Vagina (tissue), 2 donors: ENCODE measurements around the gene PLXDC1. TPM values are rescaled to one million over a fixed set of nuclear protein-coding genes. Genes with fewer than 3 reads are reported as not detected.
A peak's percentile ranks its signal among the peaks of the same experiment; 100 is the strongest.

ENCODE experiments used
- DNase-seq, 2 donors: peaks; one replicate each; pipeline ENCODE4 v3.0.0-alpha.2; 2017; ENCODE audit errors: extremely low spot score in 2 of 2
- H3K27ac ChIP-seq: fragments of 200-600 bp; sonication (generic); one replicate; pipeline ENCODE4 v1.5.1; 2019
- H3K27me3 ChIP-seq: fragments of 200-600 bp; sonication (generic); one replicate; pipeline ENCODE4 v1.5.1; 2019
- H3K36me3 ChIP-seq, 2 donors: fragments of 200-600 bp; sonication (generic); one replicate each; pipeline ENCODE4 v1.5.1; 2017 to 2019
- H3K4me1 ChIP-seq: fragments of 200-600 bp; sonication (generic); one replicate; pipeline ENCODE4 v1.5.1; 2019
- H3K4me3 ChIP-seq, 2 donors: fragments of 200-600 bp; sonication (generic); 1 replicate in 1 of 2; 2 replicates in 1 of 2; pipeline ENCODE4 v1.5.1; 2016 to 2019
- H3K9me3 ChIP-seq: fragments of 200-600 bp; sonication (generic); one replicate; pipeline ENCODE4 v1.5.1; 2019
- POLR2A ChIP-seq, 2 donors: fragments of 450-650 bp; IDR thresholded peaks; one replicate each; pipeline ENCODE4 v1.6.1; 2017; ENCODE audit warnings: antibody characterized with exemption in 2 of 2, mild to moderate bottlenecking in 2 of 2, moderate library complexity in 2 of 2
- POLR2AphosphoS5 ChIP-seq, 2 donors: sonication (generic); formaldehyde crosslinking; IDR thresholded peaks; one replicate each; pipeline ENCODE4 v1.9.0; 2017; ENCODE audit warnings: antibody characterized with exemption in 2 of 2, mild to moderate bottlenecking in 2 of 2, low read depth in 1 of 2; ENCODE audit not compliant: insufficient read depth in 1 of 2
- intact Hi-C: fragments of 100-400 bp; cut with DNase I; formaldehyde crosslinking; loops from one replicate; pipeline ENCODE4 v1.15.1; 2023
- total RNA-seq: library from RNA; depleted of rRNA; stranded (reverse); fragments of >200 nt; gene quantifications from one replicate; pipeline ENCODE4 v1.2.3, GENCODE V29; 2016
- TF ChIP-seq, protein P1 (sequence below), 3 experiments: fragments of 450-650 bp in 2 of 3; fragments of 200-600 bp in 1 of 3; sonication (generic) in 1 of 3; IDR thresholded peaks; one replicate each; pipeline ENCODE4 v1.5.1; 2017 to 2019; ENCODE audit warnings: antibody characterized with exemption in 3 of 3, mild to moderate bottlenecking in 2 of 3, moderate library complexity in 2 of 3

PLXDC1 gene
- total RNA-seq, 1 donor from 2014 or later: 6.6 TPM

DNA sequence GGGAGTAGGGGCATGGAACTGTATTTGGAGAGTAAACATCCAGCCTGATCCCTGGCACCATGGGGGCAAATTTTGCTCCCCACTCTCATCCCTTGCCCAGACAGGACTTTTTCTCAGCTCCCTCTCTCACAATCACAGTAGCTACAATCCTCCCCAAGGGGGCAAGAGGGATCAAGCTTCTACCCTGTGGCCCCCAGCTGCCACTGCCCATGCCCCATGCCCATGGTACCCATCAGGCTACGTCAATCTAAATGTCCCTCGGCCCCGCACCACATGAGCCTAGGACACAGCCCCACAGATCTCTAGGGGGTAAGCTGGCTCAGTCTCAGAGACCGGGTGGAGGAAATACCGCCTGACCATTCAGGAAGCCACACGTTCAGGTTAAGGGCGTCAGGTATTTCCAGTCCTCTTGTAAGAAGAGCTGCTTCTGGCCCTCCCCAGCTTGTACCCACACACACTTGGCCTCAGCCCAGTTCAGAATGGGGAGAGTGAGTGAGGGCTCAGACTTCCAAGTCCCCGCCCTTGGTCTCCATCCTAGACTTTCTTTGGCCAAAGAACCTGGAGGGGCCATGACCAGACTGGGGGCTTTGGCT lies 44.2 kb upstream of the PLXDC1 start:
- Histone ChIP-seq H3K27ac (peak overlapping the region; percentile 95), H3K27me3 (no peaks in the 10 kb centered on the region), H3K9me3 (no peaks in the 10 kb centered on the region), H3K4me3 (peak overlapping the region in 1 of 2 donors; percentile 89), H3K4me1 (peaks cover 51% of the 10 kb centered on the region), H3K36me3 (peaks cover 0 to 9% of the 10 kb centered on the region in 2 donors)
- TF ChIP-seq POLR2A (IDR thresholded peaks at IDR 0.05) (no peak), POLR2AphosphoS5 (IDR thresholded peaks at IDR 0.05; ENCODE audit: insufficient read depth in 1 of 2, low read depth in 1 of 2) (no peak)
- TF ChIP-seq, protein P1, sequence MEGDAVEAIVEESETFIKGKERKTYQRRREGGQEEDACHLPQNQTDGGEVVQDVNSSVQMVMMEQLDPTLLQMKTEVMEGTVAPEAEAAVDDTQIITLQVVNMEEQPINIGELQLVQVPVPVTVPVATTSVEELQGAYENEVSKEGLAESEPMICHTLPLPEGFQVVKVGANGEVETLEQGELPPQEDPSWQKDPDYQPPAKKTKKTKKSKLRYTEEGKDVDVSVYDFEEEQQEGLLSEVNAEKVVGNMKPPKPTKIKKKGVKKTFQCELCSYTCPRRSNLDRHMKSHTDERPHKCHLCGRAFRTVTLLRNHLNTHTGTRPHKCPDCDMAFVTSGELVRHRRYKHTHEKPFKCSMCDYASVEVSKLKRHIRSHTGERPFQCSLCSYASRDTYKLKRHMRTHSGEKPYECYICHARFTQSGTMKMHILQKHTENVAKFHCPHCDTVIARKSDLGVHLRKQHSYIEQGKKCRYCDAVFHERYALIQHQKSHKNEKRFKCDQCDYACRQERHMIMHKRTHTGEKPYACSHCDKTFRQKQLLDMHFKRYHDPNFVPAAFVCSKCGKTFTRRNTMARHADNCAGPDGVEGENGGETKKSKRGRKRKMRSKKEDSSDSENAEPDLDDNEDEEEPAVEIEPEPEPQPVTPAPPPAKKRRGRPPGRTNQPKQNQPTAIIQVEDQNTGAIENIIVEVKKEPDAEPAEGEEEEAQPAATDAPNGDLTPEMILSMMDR (IDR thresholded peaks at IDR 0.05): no peak
- DNase-seq: no peak
- intact Hi-C loops: no loop called here

DNA sequence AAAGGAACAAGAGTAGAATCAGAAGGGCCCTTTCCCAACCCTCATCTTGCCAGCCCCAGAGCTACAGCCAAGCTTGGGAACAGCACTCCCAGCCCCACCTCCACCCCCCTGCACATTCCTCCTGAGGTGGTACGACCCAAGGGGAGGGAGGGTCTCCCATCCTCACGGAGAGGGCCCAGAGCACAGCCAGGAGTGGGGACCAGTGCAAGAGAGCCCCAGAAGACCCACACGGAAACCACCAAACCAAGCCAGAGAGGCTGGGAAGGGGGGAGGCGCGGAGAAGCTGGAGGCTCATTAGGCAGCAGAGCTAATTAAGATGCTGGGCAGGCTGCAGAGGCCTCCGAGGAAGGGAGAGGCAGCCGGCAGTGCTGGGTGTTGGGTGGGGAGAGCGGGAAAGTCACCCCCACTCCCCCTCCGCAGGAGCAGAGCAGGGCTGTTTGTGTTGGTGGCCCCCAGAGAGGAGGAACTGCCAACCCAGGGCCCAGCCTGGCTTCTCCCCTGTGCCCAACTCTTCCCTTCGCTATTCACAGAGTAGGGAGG lies 43.6 kb upstream of the PLXDC1 start:
- intact Hi-C loops: no loop called here
- H3K4me3 ChIP-seq: no peak overlapping the region
- peaks cover 0 to 16% of the 10 kb centered on the region in 2 donors for H3K36me3 ChIP-seq
- no peak for DNase-seq
- H3K4me1 ChIP-seq: peaks cover 49% of the 10 kb centered on the region
- TF ChIP-seq POLR2AphosphoS5 (IDR thresholded peaks at IDR 0.05; ENCODE audit: insufficient read depth in 1 of 2, low read depth in 1 of 2) (no peak), POLR2A (IDR thresholded peaks at IDR 0.05) (no peak)
- TF ChIP-seq, protein P1 (IDR thresholded peaks at IDR 0.05): no peak
- H3K9me3 ChIP-seq: no peaks in the 10 kb centered on the region
- H3K27me3 ChIP-seq: no peaks in the 10 kb centered on the region
- no peak overlapping the region for H3K27ac ChIP-seq

DNA sequence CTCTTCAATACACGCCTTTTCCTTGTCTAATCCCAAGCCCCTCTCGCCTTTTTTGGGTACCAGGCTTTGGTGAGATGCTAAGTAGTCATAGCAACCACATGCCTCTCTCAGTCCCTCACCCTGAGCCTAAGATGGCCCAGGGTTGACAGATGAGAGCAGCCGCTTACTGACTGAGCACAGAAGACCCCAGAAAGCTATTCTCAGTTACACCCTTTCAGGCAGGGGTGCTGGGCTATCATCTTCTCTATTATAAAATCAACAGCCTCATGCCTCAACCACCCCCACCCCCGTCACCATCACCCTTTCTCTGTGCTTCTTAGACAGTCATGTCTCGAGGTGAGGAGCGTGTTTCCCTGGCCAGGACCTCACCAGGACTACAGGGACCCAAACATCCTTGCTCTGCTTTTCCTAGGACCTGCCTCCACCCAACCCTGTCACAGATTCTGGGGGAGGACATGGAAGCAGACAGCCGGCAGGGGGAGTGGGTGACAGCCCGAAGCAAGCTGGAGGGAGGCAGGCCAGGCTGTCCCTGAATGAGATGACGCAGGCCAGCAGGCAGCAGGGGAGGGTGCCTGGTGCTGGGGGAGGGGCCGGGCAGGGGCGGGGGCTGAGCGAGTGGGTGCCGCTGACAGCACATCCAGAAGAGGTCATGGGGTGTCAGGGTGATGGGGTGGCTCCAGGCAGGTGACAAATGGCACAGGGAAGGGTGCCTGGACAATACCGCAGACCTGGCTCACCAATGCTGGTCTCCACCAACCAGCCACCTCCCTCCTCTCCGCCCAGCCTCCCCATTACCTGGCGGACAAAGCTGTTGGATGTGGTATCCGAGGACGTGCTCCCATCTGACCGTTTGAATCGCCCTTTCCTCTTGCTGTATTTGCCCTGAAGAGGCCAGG lies 42.9 kb upstream of the PLXDC1 start:
- Histone ChIP-seq H3K4me3 (no peak overlapping the region), H3K27me3 (no peaks in the 10 kb centered on the region), H3K27ac (no peak overlapping the region), H3K9me3 (no peaks in the 10 kb centered on the region), H3K36me3 (peaks cover 0 to 21% of the 10 kb centered on the region in 2 donors), H3K4me1 (peaks cover 47% of the 10 kb centered on the region)
- no peak for DNase-seq
- no peak for TF ChIP-seq POLR2A (IDR thresholded peaks at IDR 0.05)
- TF ChIP-seq, protein P1 (IDR thresholded peaks at IDR 0.05): peak in 1 of 3 experiments; percentile 23
- intact Hi-C loops: no loop called here

DNA sequence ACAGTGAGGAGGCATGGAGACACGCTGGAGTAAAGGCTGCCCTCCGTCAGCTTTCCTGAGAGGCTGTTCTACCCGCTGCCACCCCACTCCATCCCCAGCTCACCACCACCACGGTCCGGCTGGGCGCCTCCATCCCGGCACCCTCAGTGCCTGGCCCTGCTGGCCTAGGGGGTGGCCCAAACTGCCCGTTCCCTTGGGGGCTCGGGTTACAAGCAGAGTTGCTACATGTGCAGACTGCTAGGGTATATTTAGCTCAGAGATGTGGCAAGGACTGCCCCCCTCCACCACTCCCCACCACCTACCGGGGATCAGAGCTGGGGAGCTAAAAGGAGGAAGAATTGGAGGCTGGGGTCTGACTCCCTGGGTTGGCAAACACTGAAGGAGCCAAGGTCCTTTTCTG lies 41.9 kb upstream of the PLXDC1 start:
- H3K36me3 ChIP-seq: peaks cover 0 to 21% of the 10 kb centered on the region in 2 donors

More for the DNA sequence above, 41.9 kb upstream of the PLXDC1 start:
- Histone ChIP-seq H3K27me3 (no peaks in the 10 kb centered on the region), H3K9me3 (no peaks in the 10 kb centered on the region), H3K4me1 (peaks cover 37% of the 10 kb centered on the region), H3K4me3 (no peak overlapping the region), H3K27ac (no peak overlapping the region)
- no peak for DNase-seq
- intact Hi-C loops: no loop called here
- TF ChIP-seq POLR2AphosphoS5 (IDR thresholded peaks at IDR 0.05; ENCODE audit: insufficient read depth in 1 of 2, low read depth in 1 of 2) (no peak), POLR2A (IDR thresholded peaks at IDR 0.05) (no peak)
- TF ChIP-seq, protein P1 (IDR thresholded peaks at IDR 0.05): no peak
